Sciatic nerve (tissue), 2 donors: ENCODE results near the gene SACS. TPM values are rescaled to one million over a fixed set of nuclear protein-coding genes. Genes with fewer than 3 reads are reported as not detected.

ENCODE experiments used
- ATAC-seq: fragments of 200-7000 bp; cut with Tn5 transposase; one replicate; pipeline ENCODE4 v1.9.1; 2020; ENCODE audit warnings: mild to moderate bottlenecking, moderate library complexity
- DNase-seq: peaks from one replicate; pipeline ENCODE4 v3.0.0-alpha.2; 2020; ENCODE audit warnings: low spot score
- intact Hi-C: fragments of 100-400 bp; cut with DNase I; formaldehyde crosslinking; loops from one replicate; pipeline ENCODE4 v1.14.2; 2022
- total RNA-seq: library from RNA; stranded (reverse); fragmentation: NEBNext Ultra II Directional; extraction: Animal tissue kit (Norgen Biotek cat#: 25700); gene quantifications from one replicate; pipeline ENCODE4 v1.2.1, GENCODE V29; 2021
- donor health status: DM: no; HTN: no; CAD: no.
- donor health status: DM: no; HTN: no; CAD: no.

Gene SACS, protein sequence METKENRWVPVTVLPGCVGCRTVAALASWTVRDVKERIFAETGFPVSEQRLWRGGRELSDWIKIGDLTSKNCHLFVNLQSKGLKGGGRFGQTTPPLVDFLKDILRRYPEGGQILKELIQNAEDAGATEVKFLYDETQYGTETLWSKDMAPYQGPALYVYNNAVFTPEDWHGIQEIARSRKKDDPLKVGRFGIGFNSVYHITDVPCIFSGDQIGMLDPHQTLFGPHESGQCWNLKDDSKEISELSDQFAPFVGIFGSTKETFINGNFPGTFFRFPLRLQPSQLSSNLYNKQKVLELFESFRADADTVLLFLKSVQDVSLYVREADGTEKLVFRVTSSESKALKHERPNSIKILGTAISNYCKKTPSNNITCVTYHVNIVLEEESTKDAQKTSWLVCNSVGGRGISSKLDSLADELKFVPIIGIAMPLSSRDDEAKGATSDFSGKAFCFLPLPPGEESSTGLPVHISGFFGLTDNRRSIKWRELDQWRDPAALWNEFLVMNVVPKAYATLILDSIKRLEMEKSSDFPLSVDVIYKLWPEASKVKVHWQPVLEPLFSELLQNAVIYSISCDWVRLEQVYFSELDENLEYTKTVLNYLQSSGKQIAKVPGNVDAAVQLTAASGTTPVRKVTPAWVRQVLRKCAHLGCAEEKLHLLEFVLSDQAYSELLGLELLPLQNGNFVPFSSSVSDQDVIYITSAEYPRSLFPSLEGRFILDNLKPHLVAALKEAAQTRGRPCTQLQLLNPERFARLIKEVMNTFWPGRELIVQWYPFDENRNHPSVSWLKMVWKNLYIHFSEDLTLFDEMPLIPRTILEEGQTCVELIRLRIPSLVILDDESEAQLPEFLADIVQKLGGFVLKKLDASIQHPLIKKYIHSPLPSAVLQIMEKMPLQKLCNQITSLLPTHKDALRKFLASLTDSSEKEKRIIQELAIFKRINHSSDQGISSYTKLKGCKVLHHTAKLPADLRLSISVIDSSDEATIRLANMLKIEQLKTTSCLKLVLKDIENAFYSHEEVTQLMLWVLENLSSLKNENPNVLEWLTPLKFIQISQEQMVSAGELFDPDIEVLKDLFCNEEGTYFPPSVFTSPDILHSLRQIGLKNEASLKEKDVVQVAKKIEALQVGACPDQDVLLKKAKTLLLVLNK (N-terminal part only)
- 18.1 TPM for total RNA-seq

DNA sequence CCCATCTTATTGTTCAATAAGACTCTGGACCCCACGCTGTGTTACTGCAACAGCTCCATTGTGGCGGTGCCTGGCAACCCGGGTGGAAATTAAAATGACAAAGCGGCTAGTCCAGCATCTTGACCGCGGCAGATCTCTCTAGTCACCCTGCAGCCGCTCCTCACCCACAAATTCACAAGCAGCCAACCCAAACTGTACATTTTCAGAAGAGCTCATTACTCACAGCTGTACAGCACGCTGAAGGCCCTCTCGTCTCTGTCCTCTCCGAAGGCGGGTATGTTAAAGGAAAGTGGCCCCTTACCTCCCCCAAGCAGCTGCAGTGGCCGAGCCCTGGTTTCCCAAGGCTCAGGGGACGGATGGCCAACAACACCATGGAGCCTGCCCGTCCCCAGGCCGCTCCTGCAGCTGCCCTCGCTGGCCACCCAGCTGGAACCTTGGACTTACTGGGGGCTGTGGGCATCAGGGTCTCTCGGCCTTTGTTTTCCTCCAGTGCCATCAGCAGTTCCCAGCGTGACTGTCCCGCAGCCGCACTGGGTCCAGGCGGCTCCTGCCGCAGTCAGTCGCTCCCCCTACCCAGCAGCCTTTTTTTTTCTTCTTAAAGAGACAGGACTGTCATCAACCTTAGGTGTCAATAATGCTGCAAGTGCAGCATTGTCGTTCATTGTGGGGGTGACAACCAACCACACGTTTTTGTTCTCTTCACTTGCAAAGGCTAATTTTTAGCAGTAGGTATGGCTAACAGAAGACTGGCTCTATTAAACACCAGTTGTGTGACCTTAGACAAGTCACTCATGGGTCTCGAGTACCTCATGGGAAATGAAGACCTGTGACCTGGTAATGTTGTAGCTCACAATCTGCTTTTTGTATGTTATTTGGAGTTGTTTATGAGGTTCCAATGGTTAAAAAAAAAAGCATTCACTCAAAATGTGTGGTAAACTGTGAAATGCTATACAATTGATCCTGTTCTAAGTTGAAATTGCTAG lies at the start of gene SACS:
Gene SACS, minus strand, starts transcription at position 532 of the 983 bp plus-strand sequence. CDS start 22,463 bp downstream, outside the sequence.
- peak; percentile 70 for ATAC-seq
- no peak for DNase-seq
- intact Hi-C loops: no loop called here

DNA sequence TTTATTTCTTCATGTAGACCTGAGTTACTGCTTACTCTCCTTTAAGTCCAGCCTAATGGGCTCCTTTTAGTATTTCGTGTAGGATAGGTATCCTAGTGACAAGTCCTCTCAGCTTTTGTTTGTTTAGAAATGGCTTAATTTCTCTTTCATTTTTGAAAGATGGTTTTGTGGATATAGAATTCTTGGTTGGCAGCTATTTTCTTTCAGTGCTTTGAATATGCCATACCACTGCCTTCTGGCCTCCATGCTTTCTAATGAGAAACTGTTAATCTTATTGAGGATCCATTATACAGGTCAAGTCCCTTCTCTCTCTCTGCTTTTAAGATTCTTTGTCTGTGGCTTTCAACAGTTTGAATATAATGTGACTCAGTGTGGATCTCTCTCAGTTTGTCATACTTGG lies 46.8 kb upstream of the SACS start:
- intact Hi-C loops: no loop called here
- ATAC-seq (no peak), DNase-seq (no peak)

DNA sequence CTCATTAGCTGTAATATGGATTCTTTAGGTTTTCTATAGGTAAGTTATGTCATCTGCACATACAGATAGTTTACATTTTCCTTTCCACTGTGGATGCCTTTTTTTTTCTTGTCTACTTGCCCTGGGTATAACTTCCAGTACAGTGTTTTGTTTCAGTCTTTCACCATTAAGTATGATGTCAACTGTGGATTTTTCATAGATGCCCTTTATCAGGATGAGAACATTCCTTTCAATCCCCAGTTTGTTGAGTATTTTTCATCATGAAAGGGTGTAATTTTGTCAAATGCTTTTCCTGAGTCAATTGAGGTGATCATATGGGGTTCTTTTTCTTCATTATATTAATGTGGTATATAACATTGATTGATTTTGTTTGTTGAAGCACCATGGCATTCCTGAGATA lies 43.6 kb upstream of the SACS start:
- intact Hi-C loops: no loop called here
- DNase-seq (no peak), ATAC-seq (no peak)

DNA sequence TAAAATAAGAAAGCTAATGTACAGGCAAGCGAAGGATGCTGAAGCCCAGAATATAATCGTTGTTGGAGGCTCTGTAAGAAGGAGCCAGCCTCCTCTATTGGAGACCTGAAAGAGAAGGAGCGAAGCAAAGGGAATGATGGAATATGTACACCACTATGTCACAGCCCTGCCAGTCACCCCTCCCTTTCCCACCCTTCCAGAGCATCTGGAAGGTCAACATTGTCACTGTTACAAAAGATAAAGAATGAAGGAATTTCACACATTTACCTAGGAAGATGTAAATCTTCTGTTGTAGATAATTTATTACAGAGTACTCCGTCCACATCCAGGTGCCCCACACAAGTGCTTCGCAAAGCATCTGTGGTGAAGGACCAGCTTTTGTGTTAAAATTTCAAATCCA lies 39.7 kb upstream of the SACS start:
- intact Hi-C loops: no loop called here

DNA sequence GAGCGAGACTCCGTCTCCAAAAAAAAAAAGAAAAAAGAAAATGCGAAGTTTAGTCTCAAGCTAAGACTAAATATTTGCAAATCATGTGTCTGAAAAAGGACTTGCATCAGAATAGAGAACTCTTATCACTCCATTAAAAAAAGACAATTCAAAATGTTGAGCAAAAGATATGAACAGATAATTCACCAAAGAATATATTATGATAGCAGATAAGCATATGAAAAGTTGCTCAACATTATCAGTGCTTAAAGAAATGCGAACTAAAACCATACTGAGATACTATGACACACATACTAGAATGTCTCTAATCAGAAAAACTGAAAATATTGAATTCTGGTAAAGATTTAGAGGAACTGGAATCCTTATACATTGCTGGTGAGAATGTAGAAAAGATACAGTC lies 38.7 kb upstream of the SACS start:
- intact Hi-C loops: no loop called here
- no peak for ATAC-seq

More for the DNA sequence above, 39.7 kb upstream of the SACS start:
- ATAC-seq (no peak), DNase-seq (no peak)

DNA sequence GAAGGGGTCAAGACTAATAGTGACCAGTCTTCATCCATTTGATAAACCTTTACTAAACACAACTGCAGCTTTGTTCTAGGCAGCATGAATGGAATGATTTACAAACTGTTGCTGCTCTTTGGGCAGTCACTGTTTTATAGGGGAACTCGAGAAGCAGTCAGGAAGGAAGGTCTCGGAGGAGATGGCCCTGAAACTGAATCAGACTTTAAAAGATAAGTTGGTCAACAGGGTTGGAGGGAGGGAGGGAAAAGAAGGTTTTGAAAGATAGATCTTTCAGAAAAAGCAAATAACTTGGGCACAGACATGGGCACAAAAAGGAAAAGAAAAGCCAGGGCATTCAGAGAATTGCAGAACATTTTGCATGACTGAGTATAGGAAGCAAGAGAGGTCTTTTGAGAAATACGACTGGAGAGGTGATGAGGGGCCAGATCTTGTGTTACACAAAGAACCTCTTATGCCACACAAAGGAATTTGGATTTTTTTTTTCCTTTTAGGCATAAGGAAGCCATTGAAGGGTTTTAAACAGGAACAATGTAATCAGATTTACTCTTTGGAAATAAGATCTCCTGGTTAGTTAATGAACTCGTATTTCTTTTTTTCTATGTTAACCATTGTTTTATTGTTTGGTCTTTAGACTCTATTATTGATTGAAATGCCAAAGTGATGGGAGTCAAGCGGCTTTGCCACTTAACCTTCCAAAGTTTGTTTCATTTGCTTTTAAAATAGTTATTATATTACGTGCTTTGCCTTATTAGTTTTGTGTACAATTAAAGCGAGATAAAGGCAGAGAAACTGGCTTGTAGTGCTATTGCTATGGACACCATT lies 37.5 kb upstream of the SACS start:
- intact Hi-C loops: no loop called here
- no peak for ATAC-seq
- no peak for DNase-seq

More for the DNA sequence above, 38.7 kb upstream of the SACS start:
- no peak for DNase-seq

DNA sequence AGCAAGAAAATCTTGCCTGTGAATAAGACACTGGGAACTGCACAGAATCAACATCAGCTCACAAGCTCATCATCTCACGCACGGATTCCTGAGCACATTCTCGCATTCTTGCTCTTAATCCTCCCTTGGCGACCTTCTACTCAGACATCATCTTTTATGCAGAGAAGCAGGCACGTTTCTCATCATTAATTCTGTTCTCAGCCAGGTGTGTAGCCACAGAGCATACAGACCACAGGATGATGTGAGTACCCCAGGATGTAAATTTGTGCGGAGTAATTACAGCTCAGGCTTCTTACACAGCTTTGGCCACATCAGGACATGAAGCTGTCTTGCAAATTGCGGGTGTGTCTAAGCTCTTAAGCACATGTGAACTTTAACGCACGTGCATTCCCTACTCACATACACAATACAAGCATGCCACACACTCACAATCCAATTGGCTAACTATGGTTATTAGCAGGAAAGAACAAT lies 36.5 kb upstream of the SACS start:
- DNase-seq (no peak), ATAC-seq (no peak)
- intact Hi-C loops: loop anchor here (5.0 kb wide), 1 partner anchor 402 kb away; no protein-coding TSS in a partner anchor

DNA sequence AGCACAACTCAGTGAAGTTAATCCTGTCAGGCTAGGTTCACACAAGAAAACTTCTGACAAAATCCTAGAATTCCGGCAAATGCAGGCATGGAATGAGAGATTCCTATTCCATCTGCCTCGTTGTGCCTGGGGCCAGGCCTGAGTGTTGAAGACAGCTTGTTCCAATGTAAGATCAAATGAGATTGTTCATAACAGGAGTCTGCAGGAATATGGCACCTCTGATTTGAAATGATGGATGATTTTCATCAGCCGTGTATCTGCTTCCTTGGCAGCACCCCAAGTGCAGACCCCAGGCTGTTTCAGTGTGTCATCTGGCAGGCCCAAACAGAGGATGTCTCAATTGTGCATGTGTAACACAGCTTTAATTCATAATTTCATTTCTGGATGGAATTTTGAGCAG lies 35.3 kb upstream of the SACS start:
- intact Hi-C loops: loop anchor here (5.0 kb wide), 1 partner anchor 403 kb away; no protein-coding TSS in a partner anchor
- ATAC-seq (no peak), DNase-seq (no peak)

DNA sequence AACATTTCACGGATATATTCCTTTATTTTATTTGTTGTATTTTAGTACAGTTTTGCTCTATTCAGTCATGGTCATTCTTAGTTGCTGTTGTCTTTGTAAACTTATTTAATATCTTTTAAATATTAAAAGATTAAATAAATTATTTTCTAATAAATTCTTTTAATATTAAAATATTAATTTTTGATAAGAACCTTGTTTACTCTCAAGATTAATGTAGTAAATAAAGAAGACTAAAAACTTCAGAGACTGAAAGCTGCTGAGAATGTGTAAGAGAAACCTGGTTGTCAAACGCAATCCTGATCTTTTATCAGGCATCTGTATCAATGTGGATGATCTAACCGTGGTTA lies 34.4 kb upstream of the SACS start:
- DNase-seq (no peak), ATAC-seq (no peak)
- intact Hi-C loops: loop anchor here (5.0 kb wide), 1 partner anchor 404 kb away; no protein-coding TSS in a partner anchor

DNA sequence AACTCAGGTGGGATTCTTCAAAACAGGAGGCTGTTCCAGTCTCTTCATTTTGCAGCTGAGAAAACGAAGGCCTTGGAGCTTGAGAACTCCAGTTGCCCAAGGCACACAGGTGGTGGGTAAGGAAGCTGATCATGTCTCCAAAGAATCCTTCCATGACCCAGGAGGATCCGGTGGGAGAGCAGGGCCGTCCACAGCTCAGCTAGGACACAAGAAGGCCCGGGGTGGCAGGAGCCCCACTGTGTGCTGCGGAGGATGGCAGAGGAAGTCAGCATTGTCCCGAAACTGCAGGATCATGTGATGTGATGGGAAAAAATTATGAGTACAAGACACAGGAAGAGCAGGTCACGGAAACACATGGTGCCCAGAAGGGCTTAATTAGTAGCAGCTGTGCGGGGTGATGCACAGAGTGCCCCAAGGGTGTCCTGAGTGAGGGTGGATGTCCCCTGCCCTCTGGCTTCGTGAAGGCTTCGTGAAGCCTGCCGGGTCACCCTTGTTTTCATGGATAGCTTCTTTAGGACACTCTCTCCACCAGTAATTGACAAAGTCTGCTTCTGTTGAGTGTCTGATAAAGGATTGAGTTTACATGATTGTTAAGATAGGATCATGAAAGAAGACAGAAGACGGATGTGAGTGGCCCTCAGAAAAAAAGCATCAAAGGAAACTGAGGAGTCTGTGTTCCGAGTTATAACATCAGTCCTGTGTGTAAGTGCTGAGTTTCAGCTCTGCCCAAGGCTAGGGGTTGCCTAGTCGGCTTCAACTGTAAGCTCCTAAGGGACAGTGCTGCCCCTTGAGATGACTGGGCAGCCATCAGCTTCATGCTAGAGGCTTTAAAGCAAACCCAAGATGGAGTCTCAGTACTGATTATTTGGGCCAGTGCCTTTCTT lies 33.8 kb upstream of the SACS start:
- DNase-seq: peak; percentile 61
- peak; percentile 52 for ATAC-seq
- intact Hi-C loops: loop anchor here (5.0 kb wide), 1 partner anchor 405 kb away; no protein-coding TSS in a partner anchor

DNA sequence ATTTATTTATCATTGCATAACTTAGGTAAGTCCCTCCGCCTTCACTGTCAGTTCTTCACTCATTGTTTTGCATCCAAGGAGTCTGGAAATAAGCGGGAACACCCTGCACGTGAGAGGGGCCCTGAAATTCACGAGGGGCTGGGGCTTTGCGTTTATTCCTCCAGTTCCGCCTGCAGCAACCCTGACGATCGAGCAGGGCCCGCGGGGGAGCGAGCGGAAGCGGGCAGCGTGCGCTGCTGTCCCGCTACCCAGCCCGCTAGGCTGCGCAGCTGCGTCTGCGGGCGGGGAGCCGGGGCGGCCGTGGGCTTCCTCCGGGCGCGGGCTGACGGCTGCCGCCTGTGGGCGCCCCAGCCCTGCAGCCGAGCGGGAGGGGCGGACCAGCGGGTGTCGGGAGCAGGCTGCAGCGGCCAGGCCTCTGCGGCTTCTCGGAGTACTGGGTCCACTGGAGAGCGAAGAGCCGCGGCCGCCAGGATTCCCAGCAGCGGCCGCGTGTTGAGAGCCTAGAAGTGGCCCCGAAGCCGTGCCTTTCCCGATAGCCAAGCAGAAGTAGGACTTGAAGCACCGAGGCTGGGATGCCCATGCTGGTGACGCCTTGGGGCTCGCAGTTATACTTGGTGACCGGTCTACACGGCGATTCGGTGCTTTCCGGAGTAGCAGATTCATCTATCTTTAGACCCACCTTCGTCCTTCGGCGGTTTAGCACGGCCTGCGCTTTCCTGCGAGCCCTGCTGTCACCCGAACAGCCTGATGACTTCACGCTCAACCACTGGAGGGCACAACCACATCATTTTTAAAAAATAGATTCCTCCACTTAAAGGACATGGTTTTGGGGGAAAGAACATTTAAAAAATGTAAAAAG lies 32.9 kb upstream of the SACS start:
- DNase-seq (peak; percentile 84), ATAC-seq (peak; percentile 94)
- intact Hi-C loops: loop anchor here (5.0 kb wide), 1 partner anchor 406 kb away; no protein-coding TSS in a partner anchor

DNA sequence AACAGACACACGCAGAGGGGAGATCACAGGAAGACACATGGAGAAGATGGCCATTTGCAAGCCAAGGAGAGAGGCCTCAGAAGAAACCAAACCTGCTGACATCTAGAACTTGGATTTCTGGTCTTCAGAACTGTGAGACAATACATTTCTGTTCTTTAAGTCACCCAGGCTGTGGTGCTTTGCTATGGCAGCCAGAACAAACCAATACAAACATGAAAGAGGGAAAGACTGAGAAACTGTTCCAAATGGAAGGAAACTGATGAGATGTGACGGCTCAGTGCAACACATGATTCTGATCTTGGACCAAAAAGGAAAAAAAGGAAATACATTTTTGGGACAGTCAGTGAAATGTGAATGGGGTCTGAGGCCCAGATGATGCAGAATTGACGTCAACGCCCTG lies 30.2 kb upstream of the SACS start:
- no peak for DNase-seq
- intact Hi-C loops: no loop called here
- no peak for ATAC-seq

DNA sequence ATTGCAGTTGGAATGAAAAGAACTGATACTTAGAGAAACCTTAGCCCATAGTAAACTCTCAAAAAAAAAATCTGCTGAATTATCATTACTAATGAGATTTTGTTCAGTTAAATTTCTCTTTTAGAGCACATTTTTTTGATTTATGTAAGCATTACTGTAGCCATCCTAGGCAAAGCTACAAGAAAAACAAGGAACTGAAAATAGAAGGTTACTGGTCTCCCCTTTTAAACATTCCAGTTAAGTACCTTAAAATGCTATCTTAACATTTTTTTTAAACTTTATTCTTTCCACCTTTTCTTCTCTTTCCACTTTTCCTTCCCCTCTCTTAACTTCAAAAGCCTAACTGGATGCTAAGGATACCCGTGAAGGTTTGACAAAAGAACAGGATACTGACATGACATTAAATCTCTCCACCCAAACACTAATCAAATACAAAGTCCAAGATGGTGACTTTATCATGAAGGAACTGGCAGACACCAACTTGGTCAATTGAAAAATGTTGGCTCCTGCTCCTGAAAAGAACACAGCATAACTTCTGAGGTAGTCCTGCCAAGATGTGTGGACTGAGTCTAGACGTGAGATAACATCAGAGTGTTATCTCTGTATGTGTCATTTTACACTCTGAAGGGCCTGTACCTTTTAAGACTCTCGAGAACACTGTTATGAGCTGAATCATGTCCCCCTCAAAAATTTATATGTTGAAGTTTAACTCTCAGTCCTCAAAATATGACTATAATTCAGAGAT lies 29.5 kb upstream of the SACS start:
- ATAC-seq (no peak), DNase-seq (no peak)
- intact Hi-C loops: no loop called here

DNA sequence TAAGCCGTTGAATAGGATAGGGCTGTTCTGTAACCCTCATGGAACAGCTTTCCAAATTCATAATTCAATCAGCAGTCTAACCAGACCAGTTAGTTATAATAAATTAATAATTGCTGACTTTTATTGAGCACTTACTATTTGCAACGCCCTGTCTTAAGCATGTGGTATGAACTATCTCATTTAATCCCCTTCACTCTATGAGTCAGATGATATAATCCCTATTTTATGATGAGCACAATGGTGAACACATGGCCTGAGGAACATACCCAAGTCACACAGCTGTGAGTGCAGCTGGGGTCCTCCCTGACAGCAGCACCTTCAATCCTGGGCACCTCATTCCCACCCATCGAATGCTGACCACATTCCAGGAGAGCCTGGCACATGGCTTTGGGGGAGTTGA lies 28.0 kb upstream of the SACS start:
- ATAC-seq (no peak), DNase-seq (no peak)
- intact Hi-C loops: no loop called here

DNA sequence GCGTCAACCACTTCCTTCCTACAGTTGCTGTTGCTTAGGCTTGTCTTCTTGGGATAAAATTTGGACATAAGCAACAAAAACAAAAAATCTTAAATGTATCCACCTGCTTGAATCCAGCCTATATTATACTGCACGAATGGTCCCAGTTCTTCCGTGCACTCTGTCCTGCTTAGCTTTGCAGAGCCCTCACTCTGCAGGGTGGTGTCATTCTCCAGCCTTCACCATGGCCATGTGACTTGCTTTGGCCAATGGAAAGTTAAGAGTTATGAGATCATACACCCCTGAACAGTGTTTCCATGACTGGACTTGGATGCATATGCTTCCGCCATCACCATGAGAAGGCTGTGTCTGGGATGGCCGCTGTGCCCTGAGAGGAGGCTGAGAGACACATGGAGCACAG lies 27.4 kb upstream of the SACS start:
- DNase-seq (no peak), ATAC-seq (no peak)
- intact Hi-C loops: no loop called here
